ENCODE measurements around the gene DCTD. TPM values are rescaled to one million over a fixed set of nuclear protein-coding genes. Genes with fewer than 3 reads are reported as not detected.
"Not testable (repeated sequence)": the region's sequence is repeated elsewhere in the genome, so short reads cannot be mapped to it uniquely, and the experiment has no call there.

Gene DCTD
- total RNA-seq, 2 donors from 2014 or later, result 90.6 to 109 TPM

DNA sequence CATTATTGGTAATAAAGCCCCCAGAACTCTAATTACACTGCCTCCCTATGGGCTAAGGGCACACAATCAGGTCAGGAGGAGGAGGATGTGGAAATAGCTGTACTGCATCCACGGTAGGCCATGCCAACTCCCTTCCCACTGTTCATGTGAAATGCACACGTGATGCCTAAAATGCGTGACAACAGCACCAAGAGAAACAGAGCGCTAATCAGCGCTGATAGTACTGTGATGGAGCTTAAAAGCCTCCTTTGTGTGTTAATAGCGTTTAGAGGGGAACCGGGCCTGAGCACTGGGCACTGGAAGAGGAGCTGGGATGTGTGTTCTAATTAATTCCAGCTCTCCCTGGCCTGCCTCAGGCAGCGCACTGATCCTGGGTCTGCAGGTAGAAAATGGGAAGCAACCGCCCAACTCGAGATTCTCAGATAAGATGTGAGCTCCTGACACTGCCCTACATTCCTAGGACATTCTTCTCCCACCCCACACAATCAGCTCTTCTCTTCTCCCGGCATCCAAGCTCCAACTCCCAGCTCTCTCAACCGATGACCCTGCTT is 12.9 kb downstream of the DCTD start:
- ATAC-seq, result no peak

GRCh38 chr4:182903013-182903412 is 14.2 kb downstream of the DCTD start:
- Mint-ChIP-seq H3K27ac (no peak overlapping the region), H3K36me3 (peaks cover 7 to 22% of the 10 kb centered on the region in 2 donors), H3K9me3 (no peaks in the 10 kb centered on the region)
- ATAC-seq (no peak), DNase-seq (ENCODE audit: low spot score in 2 of 2) (no peak)

More for the DNA sequence above, 12.9 kb downstream of the DCTD start:
- Mint-ChIP-seq H3K27ac (peak overlapping the region; percentile 59 to 85), H3K36me3 (peaks cover 9 to 22% of the 10 kb centered on the region in 2 donors), H3K9me3 (no peaks in the 10 kb centered on the region)
- DNase-seq (ENCODE audit: low spot score in 2 of 2), result no peak

- no peaks in the 10 kb centered on the region for H3K9me3 Mint-ChIP-seq
- H3K36me3 Mint-ChIP-seq, result peaks cover 7 to 22% of the 10 kb centered on the region in 2 donors
- DNase-seq (ENCODE audit: low spot score in 2 of 2) (no peak), ATAC-seq (no peak)
- H3K27ac Mint-ChIP-seq, result no peak overlapping the region
Measured at GRCh38 chr4:182901337-182901736, 15.8 kb downstream of the DCTD start.

DNA sequence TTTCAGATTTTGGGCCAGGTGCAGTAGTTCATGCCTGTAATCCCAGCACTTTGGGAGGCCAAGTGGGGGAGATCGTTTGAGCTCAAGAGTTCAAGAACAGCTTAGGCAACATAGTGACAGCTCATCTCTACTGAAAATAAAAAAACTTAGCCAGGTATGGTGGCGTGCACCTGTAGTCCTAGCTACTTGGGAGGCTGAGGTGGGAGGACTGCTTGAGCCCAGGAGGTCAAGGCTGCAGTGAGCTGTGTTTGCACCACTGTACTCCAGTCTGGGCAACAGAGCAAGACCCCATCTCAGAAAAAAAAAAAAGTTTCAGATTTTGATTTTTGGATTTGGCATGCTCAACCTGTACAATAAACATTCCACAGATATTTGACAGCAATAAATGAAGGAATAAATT is 17.2 kb downstream of the DCTD start:
- H3K36me3 Mint-ChIP-seq, result peaks cover 16 to 21% of the 10 kb centered on the region in 2 donors
- H3K9me3 Mint-ChIP-seq; ATAC-seq; DNase-seq (ENCODE audit: low spot score in 2 of 2); H3K27ac Mint-ChIP-seq: not testable (repeated sequence)

GRCh38 chr4:182898479-182898799 is 18.7 kb downstream of the DCTD start:
- H3K9me3 Mint-ChIP-seq, result no peaks in the 10 kb centered on the region
- H3K27ac Mint-ChIP-seq, result no peak overlapping the region
- ATAC-seq (no peak), DNase-seq (ENCODE audit: low spot score in 2 of 2) (no peak)
- H3K36me3 Mint-ChIP-seq, result peaks cover 7 to 20% of the 10 kb centered on the region in 2 donors

DNA sequence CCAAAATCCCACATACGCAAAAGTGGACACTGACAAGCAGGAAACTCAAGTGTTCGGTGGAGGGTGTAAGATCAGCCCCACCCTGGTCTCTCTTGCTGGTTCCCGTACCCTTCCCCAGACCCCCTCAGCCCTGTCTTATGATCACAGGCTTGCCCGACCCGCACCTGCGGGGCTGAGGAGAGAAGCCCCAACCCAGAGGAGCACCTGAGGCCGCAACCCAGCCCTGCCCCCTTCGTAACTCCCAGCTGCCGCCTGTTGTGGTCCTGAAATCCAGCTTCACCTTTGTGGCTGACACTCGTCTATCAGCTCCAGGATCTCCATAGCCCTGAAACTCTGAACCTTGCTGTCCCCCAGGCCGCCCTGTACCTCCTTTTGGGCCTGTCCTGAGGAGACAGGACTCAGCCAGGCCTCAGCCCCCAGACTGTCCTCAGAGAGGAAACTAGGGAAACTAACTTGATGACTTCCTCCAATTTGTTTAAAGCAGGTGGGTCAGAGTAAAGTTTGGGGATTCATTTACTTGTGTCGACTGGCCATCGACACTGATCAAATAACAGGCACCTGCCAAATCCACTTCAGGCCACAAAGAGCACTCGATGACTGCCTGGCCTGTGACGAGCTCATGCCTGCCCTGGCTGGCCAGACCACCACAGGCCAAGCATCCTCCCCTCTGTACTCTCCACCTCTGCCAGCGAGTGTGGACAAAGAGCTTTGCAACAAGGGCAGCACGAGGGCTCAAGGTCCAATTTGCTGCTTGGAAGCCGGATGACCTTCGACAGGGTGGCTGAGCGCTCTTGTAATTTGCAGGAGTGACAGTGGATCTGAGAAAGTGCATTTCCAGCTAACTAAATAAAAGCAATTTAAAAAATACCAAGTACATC is 19.3 kb downstream of the DCTD start:
- Mint-ChIP-seq H3K36me3 (peaks cover 13 to 20% of the 10 kb centered on the region in 2 donors), H3K9me3 (no peaks in the 10 kb centered on the region), H3K27ac (peak overlapping the region in 1 of 2 donors; percentile 36)
- DNase-seq (ENCODE audit: low spot score in 2 of 2) (no peak), ATAC-seq (no peak)

DNA sequence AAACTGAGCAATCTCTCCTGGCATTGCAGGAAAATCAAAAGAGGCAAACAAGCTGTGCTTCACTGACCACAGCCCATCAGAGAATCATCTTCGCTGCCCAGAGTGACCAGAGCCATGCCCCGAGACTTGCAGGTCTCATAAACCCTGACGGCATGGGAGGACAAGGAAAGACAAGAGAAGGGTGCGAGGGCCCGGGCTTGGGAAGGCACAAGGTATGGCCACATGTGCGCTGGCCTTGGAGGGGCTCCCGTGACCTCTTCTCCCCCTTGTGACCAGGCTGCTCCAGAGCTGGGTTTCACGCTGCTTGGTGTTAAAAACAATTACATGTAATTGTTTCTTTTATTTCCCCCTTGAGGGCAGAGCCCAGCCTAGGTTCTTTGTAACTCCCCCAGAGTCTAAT is 20.8 kb downstream of the DCTD start:
- Mint-ChIP-seq H3K36me3 (peaks cover 13 to 20% of the 10 kb centered on the region in 2 donors), H3K9me3 (no peaks in the 10 kb centered on the region), H3K27ac (no peak overlapping the region)
- DNase-seq (ENCODE audit: low spot score in 2 of 2), result no peak
- no peak for ATAC-seq

GRCh38 chr4:182895791-182896292 is 21.3 kb downstream of the DCTD start:
- no peaks in the 10 kb centered on the region for H3K9me3 Mint-ChIP-seq
- peak overlapping the region in 1 of 2 donors; percentile 17 for H3K27ac Mint-ChIP-seq
- no peak for ATAC-seq
- peaks cover 18 to 26% of the 10 kb centered on the region in 2 donors for H3K36me3 Mint-ChIP-seq
- DNase-seq (ENCODE audit: low spot score in 2 of 2), result no peak

DNA sequence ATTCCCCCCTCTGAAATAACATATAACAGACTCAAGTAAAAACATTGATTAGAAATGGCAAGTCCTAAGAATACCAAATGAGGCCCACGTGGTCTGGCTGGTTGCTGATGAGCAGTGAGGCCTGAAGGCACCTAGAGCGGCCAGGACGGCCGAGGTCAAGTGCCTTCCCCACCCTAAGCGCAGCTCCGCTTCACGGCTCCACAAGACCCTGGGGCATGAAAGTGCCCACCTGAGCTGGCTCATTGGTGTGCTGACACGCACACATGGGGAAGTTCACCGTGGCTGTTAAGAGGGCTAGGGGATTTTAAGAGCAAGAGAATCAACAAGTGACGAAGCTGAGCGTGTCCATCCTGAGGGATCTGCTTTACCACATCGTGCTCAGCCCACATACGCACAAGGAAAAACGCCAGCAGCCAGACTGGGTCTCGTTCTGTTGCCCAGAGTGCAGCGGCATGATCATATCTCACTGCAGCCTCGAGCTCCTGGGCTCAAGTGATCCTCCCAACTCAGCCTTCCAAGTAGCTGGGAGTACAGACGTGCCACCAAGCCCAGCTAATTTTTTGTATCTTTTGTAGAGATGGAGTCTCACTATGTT is 22.4 kb downstream of the DCTD start:
- peaks cover 24 to 36% of the 10 kb centered on the region in 2 donors for H3K36me3 Mint-ChIP-seq
- no peak for DNase-seq (ENCODE audit: low spot score in 2 of 2)
- ATAC-seq, result no peak
- no peaks in the 10 kb centered on the region for H3K9me3 Mint-ChIP-seq
- H3K27ac Mint-ChIP-seq, result peak overlapping the region in 1 of 2 donors; percentile 29

DNA sequence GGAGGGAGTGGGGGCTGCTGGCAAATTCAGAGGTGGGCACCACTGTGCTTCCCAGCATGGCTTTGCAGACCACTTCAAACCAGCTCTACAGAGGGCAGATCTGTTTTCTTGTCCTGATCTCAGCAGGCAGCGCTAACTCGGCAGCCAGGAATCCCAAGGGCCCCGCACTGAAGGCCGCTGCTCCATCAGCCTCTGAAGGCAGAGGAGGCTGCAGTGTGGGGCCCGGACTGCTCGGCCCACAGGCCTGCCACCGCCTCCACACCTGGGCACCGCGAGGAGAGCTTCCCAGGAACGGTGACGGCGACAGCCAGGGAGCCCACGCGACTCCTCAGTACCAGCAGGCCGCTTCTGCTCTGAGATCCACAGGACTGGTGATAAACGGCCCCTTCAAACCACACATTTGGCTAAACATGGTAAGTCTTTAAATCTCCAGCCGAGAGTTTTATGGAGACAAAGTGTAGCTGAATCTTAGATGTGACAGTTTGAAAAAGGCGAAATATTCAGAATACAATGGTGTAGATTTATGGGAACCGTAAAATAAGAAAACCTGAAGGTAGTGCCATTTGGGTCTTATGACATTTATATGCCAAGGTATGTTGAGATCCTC is 23.6 kb downstream of the DCTD start:
- Mint-ChIP-seq H3K36me3 (peaks cover 36 to 48% of the 10 kb centered on the region in 2 donors), H3K27ac (no peak overlapping the region), H3K9me3 (no peaks in the 10 kb centered on the region)
- DNase-seq (ENCODE audit: low spot score in 2 of 2) (no peak), ATAC-seq (no peak)

DNA sequence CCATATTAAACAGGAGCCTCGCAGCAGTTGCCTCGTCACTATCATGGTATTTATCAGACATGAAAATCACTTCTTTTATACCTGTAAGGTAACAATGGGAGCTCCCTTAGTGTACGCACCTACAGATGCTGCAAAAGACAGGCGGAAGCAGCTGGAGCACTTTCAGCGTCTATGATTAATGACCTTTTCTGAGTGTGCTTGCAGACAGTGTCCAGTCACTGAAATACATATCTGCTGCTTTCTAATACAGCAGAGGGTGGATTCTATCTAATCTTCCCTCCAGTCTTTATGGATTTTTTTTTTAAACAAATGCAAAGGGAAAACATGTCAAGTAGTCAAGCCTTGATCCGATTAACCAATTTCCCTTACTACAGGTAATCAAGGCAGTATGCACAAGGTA is 24.1 kb downstream of the DCTD start:
- no peak for DNase-seq (ENCODE audit: low spot score in 2 of 2)
- no peak for ATAC-seq
- Mint-ChIP-seq H3K36me3 (peaks cover 41 to 54% of the 10 kb centered on the region in 2 donors), H3K27ac (no peak overlapping the region), H3K9me3 (no peaks in the 10 kb centered on the region)

GRCh38 chr4:182890202-182890601 is 27.0 kb downstream of the DCTD start:
- Mint-ChIP-seq H3K36me3 (peaks cover 61 to 72% of the 10 kb centered on the region in 2 donors), H3K9me3 (peaks cover 0 to 9% of the 10 kb centered on the region in 2 donors), H3K27ac (peak overlapping the region in 1 of 2 donors; percentile 74)
- DNase-seq (ENCODE audit: low spot score in 2 of 2), result no peak
- ATAC-seq, result no peak

DNA sequence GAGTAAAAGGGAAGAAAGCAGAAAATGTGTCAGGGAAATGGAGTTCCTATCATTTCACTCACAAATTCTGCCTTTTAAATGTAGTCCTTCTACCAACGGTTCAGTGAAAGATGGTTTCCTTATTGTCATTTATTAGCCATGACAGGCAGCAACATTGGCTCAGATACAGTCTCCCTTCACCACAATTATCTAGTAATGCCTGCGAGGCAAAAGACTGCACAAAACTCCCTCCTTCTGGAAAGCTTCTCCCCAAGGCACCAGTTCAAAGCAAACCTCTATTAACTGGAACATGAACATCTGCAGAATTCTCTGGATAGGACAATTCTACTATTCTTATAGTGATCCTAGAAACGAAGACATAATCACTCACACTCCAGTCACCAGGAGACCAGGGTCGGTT is 28.3 kb downstream of the DCTD start:
- H3K36me3 Mint-ChIP-seq, result peaks cover 66 to 75% of the 10 kb centered on the region in 2 donors

GRCh38 chr4:182886768-182887167 is 30.4 kb downstream of the DCTD start:
- H3K9me3 Mint-ChIP-seq, result peaks cover 0 to 9% of the 10 kb centered on the region in 2 donors
- H3K27ac Mint-ChIP-seq, result no peak overlapping the region
- DNase-seq (ENCODE audit: low spot score in 2 of 2) (no peak), ATAC-seq (no peak)
- H3K36me3 Mint-ChIP-seq, result peaks cover 61 to 88% of the 10 kb centered on the region in 2 donors

More for the DNA sequence above, 28.3 kb downstream of the DCTD start:
- no peak for ATAC-seq
- DNase-seq (ENCODE audit: low spot score in 2 of 2), result no peak
- Mint-ChIP-seq H3K27ac (no peak overlapping the region), H3K9me3 (peaks cover 0 to 9% of the 10 kb centered on the region in 2 donors)

- H3K27ac Mint-ChIP-seq, result no peak overlapping the region
- peaks cover 0 to 9% of the 10 kb centered on the region in 2 donors for H3K9me3 Mint-ChIP-seq
- H3K36me3 Mint-ChIP-seq, result peaks cover 60 to 86% of the 10 kb centered on the region in 2 donors
- no peak for DNase-seq (ENCODE audit: low spot score in 2 of 2)
- ATAC-seq, result no peak
Measured at GRCh38 chr4:182886205-182886604, 31.0 kb downstream of the DCTD start.

GRCh38 chr4:182885738-182886077 is 31.5 kb downstream of the DCTD start:
- H3K27ac Mint-ChIP-seq, result no peak overlapping the region
- DNase-seq (ENCODE audit: low spot score in 2 of 2), result no peak
- no peak for ATAC-seq
- peaks cover 55 to 81% of the 10 kb centered on the region in 2 donors for H3K36me3 Mint-ChIP-seq
- H3K9me3 Mint-ChIP-seq, result peaks cover 0 to 9% of the 10 kb centered on the region in 2 donors
